Muscle layer of duodenum (tissue), 2 donors: ENCODE results near the gene SYNPO.

Experiments used
- H3K27ac ChIP-seq: one replicate; pipeline ENCODE4 v1.7.0; 2013; ENCODE audit warnings: mild to moderate bottlenecking, low read length
- H3K27me3 ChIP-seq: one replicate; pipeline ENCODE4 v1.7.0; 2013; ENCODE audit warnings: low read depth, mild to moderate bottlenecking, control low read depth, low read length
- H3K36me3 ChIP-seq, 2 donors: one replicate each; pipeline ENCODE4 v1.7.0; 2013; ENCODE audit warnings: low read length in 2 of 2, control low read depth in 1 of 2, mild to moderate bottlenecking in 1 of 2; ENCODE audit not compliant: insufficient read depth in 2 of 2, control insufficient read depth in 1 of 2
- H3K4me1 ChIP-seq, 2 donors: one replicate each; pipeline ENCODE4 v1.7.0; 2013; ENCODE audit warnings: low read length in 2 of 2, mild to moderate bottlenecking in 2 of 2, control low read depth in 1 of 2, moderate library complexity in 1 of 2; ENCODE audit not compliant: insufficient read depth in 2 of 2, control insufficient read depth in 1 of 2
- H3K4me3 ChIP-seq, 2 donors: one replicate each; pipeline ENCODE4 v1.7.0; 2013; ENCODE audit warnings: low read length in 2 of 2, low read depth in 1 of 2, mild to moderate bottlenecking in 1 of 2
- H3K9me3 ChIP-seq, 2 donors: one replicate each; pipeline ENCODE4 v1.7.0; 2013; ENCODE audit warnings: low read length in 2 of 2, control low read depth in 1 of 2, mild to moderate bottlenecking in 1 of 2; ENCODE audit not compliant: control insufficient read depth in 1 of 2
- donor health status: healthy.

SYNPO gene

DNA sequence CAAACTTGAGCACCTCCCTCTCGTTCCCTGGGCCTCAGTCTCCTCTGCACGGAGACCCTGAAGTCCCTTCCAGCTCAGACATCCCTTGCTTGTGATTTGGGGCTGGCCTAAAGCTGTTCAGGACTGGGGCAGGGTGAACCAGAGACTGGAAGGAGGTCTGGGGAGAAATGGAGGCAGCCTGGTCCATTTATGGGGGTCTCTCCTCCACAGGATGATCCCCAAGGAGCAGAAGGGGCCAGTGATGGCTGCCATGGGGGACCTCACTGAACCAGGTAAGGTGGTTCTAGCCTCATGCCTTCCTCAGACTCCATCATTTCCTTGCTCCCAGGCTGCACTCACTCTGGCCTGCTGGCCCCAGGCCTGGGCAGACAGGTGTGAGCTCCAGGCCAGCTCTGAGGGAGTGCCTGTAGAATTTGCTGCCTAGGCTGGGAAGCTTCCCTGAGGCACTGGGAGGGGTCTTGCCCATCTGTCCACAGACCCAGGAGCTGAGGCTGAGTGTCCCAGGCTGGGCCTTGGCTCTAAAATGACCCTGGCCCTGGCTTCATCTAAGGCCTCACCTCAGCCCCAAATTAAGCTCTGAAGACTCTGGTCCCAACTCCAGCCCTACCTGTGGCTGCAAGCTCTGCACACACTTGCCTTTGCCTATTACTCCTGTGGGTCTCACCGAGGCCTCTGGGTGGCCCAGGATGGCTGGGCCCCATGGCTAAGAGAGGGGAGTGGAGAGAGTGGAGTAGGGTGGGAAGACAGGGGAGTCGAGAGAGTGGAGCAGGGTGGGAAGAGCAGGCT, 22.5 kb downstream of the SYNPO start:
- Histone ChIP-seq H3K9me3 (no peaks in the 10 kb centered on the region), H3K27ac (no peak overlapping the region), H3K4me1 (peaks cover 0 to 30% of the 10 kb centered on the region in 2 donors), H3K36me3 (no peaks in the 10 kb centered on the region), H3K27me3 (no peaks in the 10 kb centered on the region), H3K4me3 (no peak overlapping the region)

DNA sequence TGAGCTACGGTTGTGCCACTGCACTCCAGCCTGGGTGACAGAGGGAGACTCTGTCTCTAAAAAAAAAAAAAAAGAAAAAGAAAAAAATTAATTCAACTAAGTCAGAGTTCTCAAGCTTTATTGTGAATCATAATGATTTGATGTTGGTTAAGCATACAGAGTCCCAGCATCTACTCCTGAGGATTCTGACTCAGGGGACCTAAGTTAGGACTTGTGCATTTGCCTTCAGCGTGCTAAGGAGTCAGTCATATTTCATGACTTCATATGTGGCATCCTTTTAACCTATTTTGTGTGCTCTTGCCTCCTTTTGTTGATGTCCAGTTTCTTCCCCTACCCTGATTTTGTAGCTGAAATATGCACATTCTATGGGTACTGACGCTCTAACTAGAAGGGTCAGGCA, 23.5 kb downstream of the SYNPO start:
- no peak overlapping the region for H3K27ac ChIP-seq
- H3K9me3 ChIP-seq, result no peaks in the 10 kb centered on the region
- H3K4me1 ChIP-seq, result peaks cover 0 to 20% of the 10 kb centered on the region in 2 donors
- H3K36me3 ChIP-seq, result no peaks in the 10 kb centered on the region
- H3K4me3 ChIP-seq, result no peak overlapping the region
- no peaks in the 10 kb centered on the region for H3K27me3 ChIP-seq

DNA sequence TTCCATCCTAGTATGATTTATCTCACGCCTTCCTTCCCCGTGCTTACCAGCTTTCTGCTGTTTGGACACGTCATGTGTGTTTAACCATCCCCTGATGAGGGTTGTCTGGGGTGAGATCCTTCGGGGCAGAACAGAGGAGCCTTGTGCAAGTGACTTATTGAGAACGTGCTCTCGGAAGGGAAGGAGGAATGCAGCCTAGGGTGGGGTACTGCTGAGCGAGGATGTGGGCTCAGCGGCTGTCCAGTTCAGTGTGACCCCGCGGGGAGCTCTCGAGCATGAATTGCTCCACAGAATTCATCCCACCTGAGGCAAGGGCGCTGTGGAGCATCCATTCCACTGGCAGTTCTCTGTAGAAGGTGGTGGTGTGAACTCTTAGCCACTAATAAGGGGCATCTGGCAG, 24.6 kb downstream of the SYNPO start:
- H3K4me3 ChIP-seq, result no peak overlapping the region
- H3K27ac ChIP-seq, result no peak overlapping the region
- H3K36me3 ChIP-seq, result no peaks in the 10 kb centered on the region
- no peaks in the 10 kb centered on the region for H3K9me3 ChIP-seq
- peaks cover 0 to 12% of the 10 kb centered on the region in 2 donors for H3K4me1 ChIP-seq
- no peaks in the 10 kb centered on the region for H3K27me3 ChIP-seq

DNA sequence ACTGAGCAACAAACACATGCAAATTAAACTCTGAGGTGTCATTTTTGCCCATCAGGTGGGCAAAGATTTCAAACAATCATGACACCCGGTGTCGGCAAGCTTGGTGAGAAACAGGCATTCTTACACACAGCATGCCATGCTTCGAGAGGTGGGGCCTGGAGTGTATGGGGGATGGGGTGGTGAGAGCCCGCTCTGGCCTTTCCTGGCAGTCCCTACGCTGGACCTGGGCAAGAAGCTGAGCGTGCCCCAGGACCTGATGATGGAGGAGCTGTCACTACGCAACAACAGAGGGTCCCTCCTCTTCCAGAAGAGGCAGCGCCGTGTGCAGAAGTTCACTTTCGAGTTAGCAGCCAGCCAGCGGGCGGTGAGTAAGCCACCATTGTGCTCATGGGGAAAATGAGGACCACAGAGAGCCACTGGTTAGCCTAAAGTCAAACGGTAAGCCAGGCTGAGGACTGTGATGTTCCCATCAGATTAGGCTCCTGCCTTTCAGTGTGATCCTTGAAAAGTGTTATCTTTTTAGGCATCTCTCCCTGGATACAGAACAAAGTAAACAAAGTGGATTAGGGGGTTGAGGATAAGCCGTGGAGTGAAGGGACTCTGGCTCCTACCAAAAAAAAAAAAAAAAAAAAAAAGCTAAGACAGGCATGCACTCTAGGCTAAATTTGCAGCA, 30.0 kb downstream of the SYNPO start:
- Histone ChIP-seq H3K36me3 (no peaks in the 10 kb centered on the region), H3K27ac (no peak overlapping the region), H3K4me1 (peaks cover 3 to 20% of the 10 kb centered on the region in 2 donors), H3K9me3 (no peaks in the 10 kb centered on the region), H3K4me3 (no peak overlapping the region), H3K27me3 (no peaks in the 10 kb centered on the region)

DNA sequence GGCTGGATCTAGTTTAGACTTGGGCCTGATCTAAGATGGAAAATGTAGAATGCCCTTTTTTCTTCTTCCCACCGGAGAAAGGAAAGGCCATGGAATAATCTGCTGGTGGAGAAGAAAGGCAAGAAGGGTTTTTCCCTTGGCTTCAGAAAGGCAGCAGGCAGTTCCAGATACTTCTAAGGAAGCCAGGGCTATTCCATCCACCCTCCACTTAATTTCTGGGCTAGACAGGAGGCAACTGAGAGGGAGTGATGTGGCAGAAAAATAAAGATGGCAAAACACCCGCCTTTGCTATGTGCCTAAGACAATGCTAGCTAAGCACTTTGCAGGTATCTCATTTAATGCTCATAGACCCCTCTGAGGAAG, 30.5 kb downstream of the SYNPO start:
- no peaks in the 10 kb centered on the region for H3K9me3 ChIP-seq
- peak overlapping the region; percentile 26 to 76 for H3K4me3 ChIP-seq
- no peaks in the 10 kb centered on the region for H3K36me3 ChIP-seq
- no peak overlapping the region for H3K27ac ChIP-seq
- peaks cover 3 to 20% of the 10 kb centered on the region in 2 donors for H3K4me1 ChIP-seq
- H3K27me3 ChIP-seq, result no peaks in the 10 kb centered on the region

DNA sequence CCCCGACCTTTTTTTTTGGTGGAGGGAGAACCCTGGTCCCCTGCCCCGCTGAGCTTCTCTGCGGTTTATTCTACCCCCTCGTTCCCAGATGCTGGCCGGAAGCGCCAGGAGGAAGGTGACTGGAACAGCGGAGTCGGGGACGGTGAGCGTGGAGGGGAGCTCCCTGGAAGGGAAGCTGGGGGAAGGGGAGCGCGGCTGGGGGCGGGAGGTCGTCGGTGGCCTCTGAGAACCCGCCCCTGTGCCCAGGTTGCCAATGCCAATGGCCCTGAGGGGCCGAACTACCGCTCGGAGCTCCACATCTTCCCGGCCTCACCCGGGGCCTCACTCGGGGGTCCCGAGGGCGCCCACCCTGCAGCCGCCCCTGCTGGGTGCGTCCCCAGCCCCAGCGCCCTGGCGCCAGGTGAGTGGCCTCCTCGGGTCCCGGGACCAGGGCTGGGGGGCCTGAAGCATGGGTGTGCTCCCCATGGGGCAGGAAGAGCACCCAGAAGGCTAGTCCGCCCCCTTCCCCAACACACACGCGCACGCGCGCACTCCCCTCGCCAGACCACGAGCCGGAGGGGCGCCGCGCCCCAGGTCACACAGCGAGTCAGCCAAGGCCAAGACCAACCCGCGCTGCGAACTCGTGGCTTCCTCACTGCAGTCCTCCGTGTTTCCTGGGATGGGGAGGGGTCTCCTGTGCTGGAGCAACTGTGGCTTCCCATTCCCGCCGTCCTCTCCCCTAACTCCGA, 31.2 kb downstream of the SYNPO start:
- Histone ChIP-seq H3K4me1 (peaks cover 3 to 20% of the 10 kb centered on the region in 2 donors), H3K27me3 (no peaks in the 10 kb centered on the region), H3K36me3 (no peaks in the 10 kb centered on the region), H3K9me3 (no peaks in the 10 kb centered on the region), H3K4me3 (peak overlapping the region; percentile 56 to 76), H3K27ac (no peak overlapping the region)

DNA sequence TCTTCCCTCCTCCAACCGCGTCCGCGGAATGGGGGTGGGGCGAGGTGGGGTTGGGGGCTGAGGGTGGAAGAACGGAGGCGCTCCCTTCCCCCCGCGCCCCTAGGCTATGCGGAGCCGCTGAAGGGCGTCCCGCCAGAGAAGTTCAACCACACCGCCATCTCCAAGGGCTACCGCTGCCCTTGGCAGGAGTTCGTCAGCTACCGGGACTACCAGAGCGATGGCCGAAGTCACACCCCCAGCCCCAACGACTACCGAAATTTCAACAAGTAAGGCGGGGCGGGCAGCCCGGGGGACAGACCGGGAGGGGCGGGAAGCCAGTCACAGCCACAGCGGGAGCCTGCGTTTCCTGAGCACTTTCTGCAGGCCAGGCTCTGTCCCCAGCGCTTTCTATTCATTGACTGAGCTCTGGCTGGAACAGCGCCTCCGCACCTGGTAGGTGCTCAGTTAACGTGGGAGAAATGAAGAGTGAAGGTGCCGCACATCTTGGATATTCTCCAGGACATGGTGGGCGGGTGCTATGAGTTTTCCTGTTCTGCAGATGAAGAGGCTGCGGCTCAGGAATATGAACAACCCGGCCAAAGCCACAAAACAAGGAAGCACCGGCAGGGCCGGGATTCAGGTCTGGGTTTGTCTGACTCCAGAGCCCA, 31.9 kb downstream of the SYNPO start:
- H3K36me3 ChIP-seq, result no peaks in the 10 kb centered on the region
- peaks cover 3 to 20% of the 10 kb centered on the region in 2 donors for H3K4me1 ChIP-seq
- H3K27ac ChIP-seq, result no peak overlapping the region
- no peaks in the 10 kb centered on the region for H3K27me3 ChIP-seq
- no peaks in the 10 kb centered on the region for H3K9me3 ChIP-seq
- H3K4me3 ChIP-seq, result peak overlapping the region; percentile 56 to 76

DNA sequence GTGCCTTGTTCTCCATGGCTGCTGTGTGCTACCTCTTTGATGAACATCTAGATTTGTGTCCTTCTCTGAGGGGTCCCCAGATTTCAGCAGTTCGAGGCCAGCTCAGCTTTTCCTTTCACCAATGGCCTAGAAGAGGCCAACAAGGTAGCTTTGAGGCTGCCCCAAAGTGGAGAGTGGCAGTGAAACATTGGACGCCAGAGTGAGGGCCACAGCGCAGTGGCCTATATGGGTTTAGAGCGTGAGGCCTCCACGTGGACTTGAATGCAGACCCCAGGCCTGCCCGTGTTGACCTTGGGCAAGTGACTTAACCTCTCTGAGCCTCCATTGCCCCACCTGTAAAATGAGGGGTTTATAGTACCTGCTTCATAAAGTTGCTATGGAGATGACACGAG, 32.4 kb downstream of the SYNPO start:
- peaks cover 3 to 20% of the 10 kb centered on the region in 2 donors for H3K4me1 ChIP-seq
- no peak overlapping the region for H3K27ac ChIP-seq
- no peaks in the 10 kb centered on the region for H3K27me3 ChIP-seq
- no peaks in the 10 kb centered on the region for H3K9me3 ChIP-seq
- peak overlapping the region; percentile 56 to 76 for H3K4me3 ChIP-seq
- H3K36me3 ChIP-seq, result peaks cover 0 to 4% of the 10 kb centered on the region in 2 donors

DNA sequence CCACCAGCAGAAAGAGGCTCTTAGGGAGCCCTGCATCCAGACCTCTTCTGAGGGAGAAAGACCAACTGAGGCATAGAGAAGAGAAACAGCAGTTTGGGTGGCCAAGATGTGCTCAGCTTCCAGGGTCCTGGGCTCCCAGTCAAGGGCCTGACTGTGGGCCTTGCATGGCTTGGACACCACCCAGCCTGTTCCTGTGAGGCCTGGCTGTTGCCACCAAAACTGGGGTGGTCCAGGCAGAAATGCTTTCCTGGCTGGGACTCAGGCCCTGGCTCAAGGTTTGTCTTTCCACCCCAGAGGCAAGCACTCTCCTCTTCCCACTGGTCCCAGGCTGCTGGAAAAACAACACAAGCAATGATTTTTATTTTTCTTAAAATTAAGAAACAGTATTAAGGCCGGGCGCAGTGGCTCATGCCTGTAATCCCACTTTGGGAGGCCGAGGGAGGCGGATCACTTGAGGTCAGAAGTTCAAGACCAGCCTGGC, 33.9 kb downstream of the SYNPO start:
- Histone ChIP-seq H3K27me3 (no peaks in the 10 kb centered on the region), H3K27ac (no peak overlapping the region), H3K9me3 (no peaks in the 10 kb centered on the region)

DNA sequence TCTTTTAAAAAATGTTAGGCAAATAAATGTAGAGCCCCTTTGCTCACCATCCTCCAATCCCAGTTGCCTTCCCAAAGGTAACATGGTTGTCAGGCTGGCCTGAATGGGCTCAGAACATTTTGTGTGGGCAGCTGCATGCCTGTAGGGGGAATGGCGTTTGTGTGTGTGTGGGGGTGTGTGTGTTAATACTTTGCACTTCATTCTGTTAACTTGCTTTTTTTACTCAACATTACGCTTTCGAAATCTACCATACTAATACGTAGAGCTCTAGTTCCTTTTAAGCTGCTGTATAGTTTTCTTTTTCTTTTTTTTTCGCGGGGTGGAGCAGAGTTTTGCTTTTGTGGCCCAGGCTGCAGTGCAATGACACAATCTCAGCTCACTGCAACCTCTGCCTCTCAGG, 34.6 kb downstream of the SYNPO start:
- Histone ChIP-seq H3K36me3 (peaks cover 0 to 4% of the 10 kb centered on the region in 2 donors), H3K27me3 (no peaks in the 10 kb centered on the region), H3K4me3 (no peak overlapping the region), H3K9me3 (no peaks in the 10 kb centered on the region), H3K4me1 (peaks cover 3 to 20% of the 10 kb centered on the region in 2 donors), H3K27ac (no peak overlapping the region)

More for the DNA sequence above, 33.9 kb downstream of the SYNPO start:
- Histone ChIP-seq H3K4me3 (no peak overlapping the region), H3K36me3 (peaks cover 0 to 4% of the 10 kb centered on the region in 2 donors), H3K4me1 (peaks cover 3 to 20% of the 10 kb centered on the region in 2 donors)

DNA sequence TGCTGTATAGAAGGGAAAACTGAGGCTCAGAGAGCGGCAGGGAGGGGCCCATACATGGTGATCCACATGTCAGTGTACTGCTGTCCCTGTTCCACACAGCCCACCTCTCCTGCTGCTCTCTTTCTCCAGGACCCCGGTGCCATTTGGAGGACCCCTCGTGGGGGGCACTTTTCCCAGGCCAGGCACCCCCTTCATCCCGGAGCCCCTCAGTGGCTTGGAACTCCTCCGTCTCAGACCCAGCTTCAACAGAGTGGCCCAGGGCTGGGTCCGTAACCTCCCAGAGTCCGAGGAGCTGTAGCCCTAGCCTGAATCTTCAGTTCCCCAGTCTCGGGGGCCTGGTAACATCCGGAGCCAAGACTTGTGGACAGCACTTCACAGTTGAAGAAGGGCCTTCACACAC, 36.1 kb downstream of the SYNPO start:
- peaks cover 0 to 10% of the 10 kb centered on the region in 2 donors for H3K4me1 ChIP-seq
- no peak overlapping the region for H3K4me3 ChIP-seq
- peaks cover 0 to 4% of the 10 kb centered on the region in 2 donors for H3K36me3 ChIP-seq
- no peak overlapping the region for H3K27ac ChIP-seq
- no peaks in the 10 kb centered on the region for H3K27me3 ChIP-seq
- H3K9me3 ChIP-seq, result no peaks in the 10 kb centered on the region
